HG03135 (cell line): Measurements from ENCODE around the gene TRIB2.
A peak's percentile ranks its signal among the peaks of the same experiment; 100 is the strongest.

Experiments
- ATAC-seq: cut with Tn5 transposase; IDR thresholded peaks from one replicate; pipeline ENCODE4 v1.9.1; 2021; ENCODE audit warnings: mild to moderate bottlenecking, moderate library complexity; ENCODE audit not compliant: unreplicated experiment

The TRIB2 gene

GRCh38 chr2:12719400-12720277, 2.9 kb downstream of the TRIB2 start:
- ATAC-seq: no peak

GRCh38 chr2:12720278-12720620, 3.5 kb downstream of the TRIB2 start:
- no peak for ATAC-seq

- ATAC-seq: no peak
Measured at GRCh38 chr2:12720754-12721378, 4.1 kb downstream of the TRIB2 start.

GRCh38 chr2:12721566-12722446, 5.1 kb downstream of the TRIB2 start:
- ATAC-seq: no peak

- ATAC-seq: no peak
Measured at GRCh38 chr2:12722447-12723316, 5.9 kb downstream of the TRIB2 start.

GRCh38 chr2:12723736-12724463, 7.2 kb downstream of the TRIB2 start:
- no peak for ATAC-seq

GRCh38 chr2:12725233-12726187, 8.8 kb downstream of the TRIB2 start:
- ATAC-seq: no peak

- ATAC-seq: no peak
Measured at GRCh38 chr2:12726271-12726670, 9.5 kb downstream of the TRIB2 start.

GRCh38 chr2:12727065-12727464, 10.3 kb downstream of the TRIB2 start:
- no peak for ATAC-seq

GRCh38 chr2:12727641-12728040, 10.9 kb downstream of the TRIB2 start:
- no peak for ATAC-seq

- peak; percentile 93 for ATAC-seq
Measured at GRCh38 chr2:12728221-12728777, 11.6 kb downstream of the TRIB2 start.

- no peak for ATAC-seq
Measured at GRCh38 chr2:12730265-12730664, 13.5 kb downstream of the TRIB2 start.

- no peak for ATAC-seq
Measured at GRCh38 chr2:12731701-12732280, 15.1 kb downstream of the TRIB2 start.

GRCh38 chr2:12732651-12733050, 15.9 kb downstream of the TRIB2 start:
- ATAC-seq: no peak

GRCh38 chr2:12733846-12734245, 17.1 kb downstream of the TRIB2 start:
- ATAC-seq: no peak

- ATAC-seq: no peak
Measured at GRCh38 chr2:12734914-12735654, 18.3 kb downstream of the TRIB2 start.

- ATAC-seq: no peak
Measured at GRCh38 chr2:12737297-12737696, 20.6 kb downstream of the TRIB2 start.
